ENCODE measurements around the gene IMPDH1. TPM values are rescaled to one million over a fixed set of nuclear protein-coding genes. Genes with fewer than 3 reads are reported as not detected.
A peak's percentile ranks its signal among the peaks of the same experiment; 100 is the strongest.

The IMPDH1 gene
- total RNA-seq, 4 donors from 2014 or later = 36.9 to 87.1 (median 43.3) TPM

DNA sequence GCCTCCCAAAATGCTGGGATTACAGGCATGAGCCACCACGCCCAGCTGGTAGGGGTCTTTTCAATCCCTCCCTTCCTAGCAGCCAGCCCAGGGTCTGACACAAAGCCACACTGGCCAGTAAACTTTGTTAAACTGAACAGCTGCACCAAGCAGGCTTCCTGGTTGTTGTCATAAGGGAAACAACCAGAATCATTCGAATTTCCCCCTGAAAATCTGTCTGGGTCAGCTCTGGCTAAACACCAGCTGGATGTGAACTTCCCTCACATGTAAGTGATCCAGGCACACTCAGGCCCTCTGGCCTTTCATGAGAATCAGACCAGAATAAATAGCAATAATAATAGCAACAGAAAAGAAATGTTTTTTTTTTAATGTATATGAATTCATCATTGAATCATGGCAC, 7.4 kb downstream of the IMPDH1 start:
- Histone ChIP-seq H3K27me3 (no peaks in the 10 kb centered on the region), H3K4me1 (peaks cover 0 to 41% (median 20%) of the 10 kb centered on the region in 3 donors), H3K9me3 (no peaks in the 10 kb centered on the region), H3K36me3 (peaks cover 0 to 50% of the 10 kb centered on the region in 2 donors), H3K4me3 (no peak overlapping the region), H3K27ac (no peak overlapping the region)
- no peak for ATAC-seq
- 33 to 59% methylated on average over 1 to 2 of the region's 2 CpGs for WGBS, 2 donors (ENCODE audit: low coverage in 1 of 2)
- TF ChIP-seq POLR2A (IDR thresholded peaks at IDR 0.05) (no peak), POLR2AphosphoS5 (IDR thresholded peaks at IDR 0.05) (no peak), EP300 (IDR thresholded peaks at IDR 0.05) (no peak)
- TF ChIP-seq, protein P1, sequence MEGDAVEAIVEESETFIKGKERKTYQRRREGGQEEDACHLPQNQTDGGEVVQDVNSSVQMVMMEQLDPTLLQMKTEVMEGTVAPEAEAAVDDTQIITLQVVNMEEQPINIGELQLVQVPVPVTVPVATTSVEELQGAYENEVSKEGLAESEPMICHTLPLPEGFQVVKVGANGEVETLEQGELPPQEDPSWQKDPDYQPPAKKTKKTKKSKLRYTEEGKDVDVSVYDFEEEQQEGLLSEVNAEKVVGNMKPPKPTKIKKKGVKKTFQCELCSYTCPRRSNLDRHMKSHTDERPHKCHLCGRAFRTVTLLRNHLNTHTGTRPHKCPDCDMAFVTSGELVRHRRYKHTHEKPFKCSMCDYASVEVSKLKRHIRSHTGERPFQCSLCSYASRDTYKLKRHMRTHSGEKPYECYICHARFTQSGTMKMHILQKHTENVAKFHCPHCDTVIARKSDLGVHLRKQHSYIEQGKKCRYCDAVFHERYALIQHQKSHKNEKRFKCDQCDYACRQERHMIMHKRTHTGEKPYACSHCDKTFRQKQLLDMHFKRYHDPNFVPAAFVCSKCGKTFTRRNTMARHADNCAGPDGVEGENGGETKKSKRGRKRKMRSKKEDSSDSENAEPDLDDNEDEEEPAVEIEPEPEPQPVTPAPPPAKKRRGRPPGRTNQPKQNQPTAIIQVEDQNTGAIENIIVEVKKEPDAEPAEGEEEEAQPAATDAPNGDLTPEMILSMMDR (IDR thresholded peaks at IDR 0.05) = no peak

DNA sequence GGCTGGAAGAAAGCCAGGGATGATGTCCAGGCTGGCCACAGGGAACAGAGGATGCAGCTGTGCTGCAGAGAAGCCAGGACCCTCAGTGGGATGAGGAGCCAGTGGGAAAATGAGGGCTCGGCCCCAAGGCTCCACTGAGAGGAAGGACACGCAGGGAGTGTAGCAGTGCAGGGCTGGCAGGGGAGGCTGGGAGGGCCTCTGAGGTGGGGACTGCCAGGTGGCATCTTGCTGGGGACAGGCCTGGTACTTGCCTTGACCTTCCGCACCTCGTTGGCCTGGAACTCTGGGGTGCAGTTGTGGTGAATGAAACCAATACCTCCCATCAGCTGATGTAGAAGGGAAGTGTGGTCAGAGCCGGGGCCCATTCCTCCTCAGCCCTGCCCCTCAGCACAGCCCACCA, 9.2 kb downstream of the IMPDH1 start:
- Histone ChIP-seq H3K4me3 (no peak overlapping the region), H3K27me3 (no peaks in the 10 kb centered on the region), H3K27ac (no peak overlapping the region), H3K36me3 (peaks cover 0 to 68% of the 10 kb centered on the region in 2 donors), H3K9me3 (no peaks in the 10 kb centered on the region), H3K4me1 (peaks cover 0 to 26% (median 13%) of the 10 kb centered on the region in 3 donors)
- ATAC-seq = no peak
- 67 to 71% methylated on average over 1 of the region's 5 CpGs for WGBS, 2 donors (ENCODE audit: low coverage in 1 of 2)
- TF ChIP-seq POLR2AphosphoS5 (IDR thresholded peaks at IDR 0.05) = no peak
- no peak for TF ChIP-seq EP300 (IDR thresholded peaks at IDR 0.05)

DNA sequence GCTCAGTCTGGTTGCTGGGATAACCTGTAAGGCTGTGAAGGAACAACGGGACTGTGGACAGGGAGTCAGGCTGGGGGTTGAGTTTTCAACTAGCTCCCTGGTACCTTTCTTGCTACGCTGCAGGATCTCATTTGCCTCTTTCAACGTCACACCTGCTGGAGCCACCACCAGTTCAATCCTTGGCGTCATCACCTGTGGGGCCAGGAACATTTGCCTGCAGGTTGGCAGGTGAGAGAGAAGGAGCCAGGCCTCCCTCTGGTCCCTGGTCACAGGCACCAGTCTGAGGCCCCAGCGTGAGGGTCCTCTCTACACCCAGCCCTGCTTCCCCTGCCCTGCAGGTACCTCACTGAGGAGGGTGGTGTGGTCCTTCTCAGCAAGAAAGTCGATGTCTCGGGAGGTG, 9.8 kb downstream of the IMPDH1 start:
- 100% methylated on average over 3 of the region's 7 CpGs for WGBS, 2 donors (ENCODE audit: low coverage in 1 of 2)
- Histone ChIP-seq H3K27ac (no peak overlapping the region), H3K9me3 (no peaks in the 10 kb centered on the region), H3K4me3 (no peak overlapping the region), H3K36me3 (peaks cover 0 to 73% of the 10 kb centered on the region in 2 donors), H3K4me1 (peaks cover 0 to 21% (median 10%) of the 10 kb centered on the region in 3 donors), H3K27me3 (no peaks in the 10 kb centered on the region)
- no peak for ATAC-seq
- TF ChIP-seq POLR2AphosphoS5 (IDR thresholded peaks at IDR 0.05) = no peak
- TF ChIP-seq, protein P1 (IDR thresholded peaks at IDR 0.05) = no peak
- no peak for TF ChIP-seq EP300 (IDR thresholded peaks at IDR 0.05)
- no peak for TF ChIP-seq POLR2A (IDR thresholded peaks at IDR 0.05)

DNA sequence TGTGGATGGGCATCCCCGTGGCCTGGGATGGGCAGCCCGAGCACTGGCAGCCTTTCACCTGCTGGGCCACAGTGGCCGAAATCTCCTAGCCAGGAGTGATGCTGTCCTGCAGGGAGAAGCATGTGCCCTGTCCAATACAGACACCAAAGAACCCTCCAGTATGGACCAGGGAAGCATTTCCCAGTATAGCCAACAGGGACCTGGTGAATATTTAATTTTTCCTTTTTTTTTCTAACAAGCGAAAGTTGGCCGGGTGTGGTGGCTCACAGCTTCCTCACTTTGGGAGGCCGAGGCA, 11.0 kb downstream of the IMPDH1 start:
- no peaks in the 10 kb centered on the region for H3K9me3 ChIP-seq
- peaks cover 0 to 85% of the 10 kb centered on the region in 2 donors for H3K36me3 ChIP-seq
- peak; percentile 9 for ATAC-seq
- H3K27ac ChIP-seq = no peak overlapping the region
- WGBS, 2 donors (ENCODE audit: low coverage in 1 of 2) = 11 to 43% methylated on average over 1 to 3 of the region's 6 CpGs
- H3K27me3 ChIP-seq = no peaks in the 10 kb centered on the region
- no peak for TF ChIP-seq POLR2AphosphoS5 (IDR thresholded peaks at IDR 0.05)
- TF ChIP-seq, protein P1 (IDR thresholded peaks at IDR 0.05) = peak in 1 of 4 experiments; percentile 15
- H3K4me1 ChIP-seq = peaks cover 0 to 9% (median 0%) of the 10 kb centered on the region in 3 donors
- H3K4me3 ChIP-seq = no peak overlapping the region

DNA sequence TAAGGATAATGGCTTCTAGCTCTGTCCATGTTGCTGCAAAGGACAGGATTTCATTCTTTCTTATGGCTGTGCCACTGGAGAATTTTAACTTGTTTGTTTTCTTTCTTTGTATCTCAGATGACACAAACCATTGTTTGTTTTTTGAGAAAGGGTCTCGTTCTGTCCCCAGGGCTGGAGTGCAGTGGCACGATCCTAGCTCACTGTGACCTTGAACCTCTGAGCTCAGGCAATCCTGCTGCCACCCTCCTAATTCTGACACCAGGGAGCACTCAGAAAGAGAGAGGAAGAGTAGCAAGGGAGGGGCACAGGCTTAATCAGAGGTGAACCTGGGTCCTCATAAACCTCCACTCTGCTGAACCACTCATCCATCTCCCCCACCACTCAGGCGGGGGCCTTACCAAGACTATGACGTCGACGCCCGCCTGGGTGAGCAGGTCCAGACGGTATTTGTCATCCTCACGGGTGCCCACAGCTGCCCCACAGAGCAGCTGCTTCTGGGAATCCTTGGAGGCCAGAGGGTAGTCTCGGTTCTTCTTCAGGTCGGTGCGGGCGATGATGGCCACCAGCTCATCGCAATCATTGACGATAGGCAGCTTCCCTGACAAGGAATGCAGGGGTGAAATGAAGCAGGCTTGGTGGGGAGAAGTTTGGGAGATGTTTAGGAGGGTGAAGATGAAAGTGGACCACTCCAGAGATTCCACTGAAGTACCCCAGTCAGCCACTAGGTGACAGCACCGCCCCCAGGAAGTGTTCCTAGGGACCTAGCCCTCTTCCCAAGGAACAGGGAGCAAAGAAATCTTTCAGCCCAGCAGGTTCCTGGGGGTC, 11.6 kb downstream of the IMPDH1 start:
- no peaks in the 10 kb centered on the region for H3K27me3 ChIP-seq
- no peak overlapping the region for H3K27ac ChIP-seq
- H3K9me3 ChIP-seq = no peaks in the 10 kb centered on the region
- TF ChIP-seq POLR2A (IDR thresholded peaks at IDR 0.05) (no peak), POLR2AphosphoS5 (IDR thresholded peaks at IDR 0.05) (no peak)
- TF ChIP-seq, protein P1 (IDR thresholded peaks at IDR 0.05) = peak in 3 of 4 experiments; percentile 82 to 97 (median 96)
- H3K36me3 ChIP-seq = peaks cover 0 to 91% of the 10 kb centered on the region in 2 donors
- 0 to 82% methylated on average over 1 to 7 of the region's 16 CpGs for WGBS, 2 donors (ENCODE audit: low coverage in 1 of 2)
- no peak overlapping the region for H3K4me3 ChIP-seq
- ATAC-seq = peak; percentile 62
- H3K4me1 ChIP-seq = peaks cover 0 to 6% (median 0%) of the 10 kb centered on the region in 3 donors
